Activated CD4-positive, alpha-beta T cell treated with anti-CD3 and anti-CD28 coated beads, Interleukin-2, amount 10 ng/mL, durations not matched to agents 24 days and 14 days (primary cell): ENCODE measurements around the gene SMURF1. TPM values are rescaled to one million over a fixed set of nuclear protein-coding genes. Genes with fewer than 3 reads are reported as not detected.

Source experiments
- DNase-seq: peaks from one replicate; pipeline ENCODE4 v3.0.0; 2022
- H3K27ac Mint-ChIP-seq: one replicate; pipeline ENCODE4 v1.8.0; 2022; ENCODE audit warnings: mild to moderate bottlenecking, mixed read lengths
- H3K27me3 Mint-ChIP-seq: one replicate; pipeline ENCODE4 v1.8.0; 2022; ENCODE audit warnings: mixed read lengths
- H3K36me3 Mint-ChIP-seq: one replicate; pipeline ENCODE4 v1.8.0; 2022; ENCODE audit warnings: low read depth, mild to moderate bottlenecking, mixed read lengths
- H3K4me1 Mint-ChIP-seq: one replicate; pipeline ENCODE4 v1.8.0; 2021; ENCODE audit warnings: mixed read lengths
- H3K4me3 Mint-ChIP-seq: one replicate; pipeline ENCODE4 v1.8.0; 2022; ENCODE audit warnings: mild to moderate bottlenecking, moderate library complexity, mixed read lengths
- H3K9me3 Mint-ChIP-seq: one replicate; pipeline ENCODE4 v1.8.0; 2021; ENCODE audit warnings: mixed read lengths
- intact Hi-C: fragments of 100-400 bp; cut with micrococcal nuclease; formaldehyde crosslinking; loops from one replicate; pipeline ENCODE4 v1.15.1; 2023
- total RNA-seq: library from RNA; stranded (reverse); gene quantifications from 2 replicates; pipeline ENCODE4 v1.2.3, GENCODE V29; 2022

Gene SMURF1
- total RNA-seq, 1 donor from 2014 or later, result 12.5 TPM

DNA sequence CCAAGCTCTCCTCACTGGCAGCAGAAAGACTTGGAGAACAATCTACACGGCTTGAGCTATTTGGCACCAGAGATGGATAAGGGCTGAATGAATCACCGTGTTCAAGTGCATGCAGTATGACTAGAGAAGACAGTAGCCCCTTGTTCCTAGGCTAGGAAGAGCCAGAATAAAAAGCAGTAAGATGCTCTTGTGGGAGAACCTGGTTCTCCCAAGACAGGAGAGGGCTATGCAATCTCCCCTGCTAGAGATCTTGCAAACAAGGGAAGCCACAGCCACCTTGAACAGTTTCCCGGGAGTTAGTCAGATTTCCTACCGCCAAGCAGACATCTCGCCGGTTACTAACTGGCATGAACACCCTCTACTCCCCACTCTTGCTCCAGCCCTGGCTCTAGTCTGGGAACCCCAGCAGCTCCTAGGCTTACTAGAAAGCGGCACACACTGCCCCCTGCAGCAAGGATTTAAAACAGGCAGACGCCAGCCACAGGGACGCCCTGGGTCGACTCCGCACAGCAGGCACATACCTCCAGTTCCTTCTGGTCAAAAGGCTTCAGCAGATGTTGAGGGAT lies 107.3 kb downstream of the SMURF1 start:
- intact Hi-C loops, result no loop called here
- no peak for DNase-seq
- H3K4me3 Mint-ChIP-seq, result no peak overlapping the region
- no peaks in the 10 kb centered on the region for H3K27me3 Mint-ChIP-seq
- no peaks in the 10 kb centered on the region for H3K4me1 Mint-ChIP-seq
- no peaks in the 10 kb centered on the region for H3K9me3 Mint-ChIP-seq
- H3K36me3 Mint-ChIP-seq, result peaks cover 56% of the 10 kb centered on the region
- no peak overlapping the region for H3K27ac Mint-ChIP-seq

DNA sequence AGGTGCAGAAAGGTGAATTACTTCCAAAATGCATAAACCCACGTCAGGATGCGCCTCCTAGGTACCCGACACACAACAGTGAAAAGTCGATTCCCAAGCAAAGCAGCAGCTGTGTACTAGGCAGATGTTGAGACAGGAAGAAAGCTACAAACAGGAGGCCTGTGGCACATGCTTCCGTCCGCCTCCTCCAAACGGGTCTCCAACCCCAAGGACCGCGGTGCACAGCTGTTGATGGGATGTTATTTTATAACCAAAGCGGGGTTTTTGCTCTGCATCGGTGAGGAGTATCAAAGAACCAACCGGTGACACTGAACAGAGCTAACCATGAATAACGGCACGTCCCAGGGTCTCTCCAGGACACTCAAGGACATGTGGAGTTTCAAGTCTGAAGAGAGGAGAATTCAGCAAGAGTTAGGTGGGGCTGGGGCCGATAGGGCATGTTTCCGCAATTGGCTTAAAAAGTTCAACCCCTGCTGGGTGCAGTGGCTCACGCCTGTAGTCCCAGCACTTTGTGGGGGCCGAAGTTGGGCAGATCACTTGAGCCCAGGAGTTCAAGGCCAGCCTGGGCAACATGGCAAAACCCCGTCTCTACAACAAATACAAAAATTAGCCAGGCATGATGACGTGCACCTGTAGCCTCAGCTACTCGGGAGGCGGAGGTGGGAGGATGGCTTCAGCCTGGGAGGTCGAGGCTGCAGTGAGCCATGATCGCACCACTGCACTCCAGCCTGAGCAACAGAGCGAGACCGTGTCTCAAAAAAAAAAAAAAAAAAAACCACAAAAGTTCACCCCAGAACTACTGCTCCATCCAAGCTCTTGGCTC lies 108.0 kb downstream of the SMURF1 start:
- no peak overlapping the region for H3K27ac Mint-ChIP-seq
- intact Hi-C loops, result no loop called here
- H3K36me3 Mint-ChIP-seq, result peaks cover 55% of the 10 kb centered on the region
- no peaks in the 10 kb centered on the region for H3K9me3 Mint-ChIP-seq
- H3K4me1 Mint-ChIP-seq, result no peaks in the 10 kb centered on the region
- H3K27me3 Mint-ChIP-seq, result no peaks in the 10 kb centered on the region
- no peak overlapping the region for H3K4me3 Mint-ChIP-seq
- no peak for DNase-seq

DNA sequence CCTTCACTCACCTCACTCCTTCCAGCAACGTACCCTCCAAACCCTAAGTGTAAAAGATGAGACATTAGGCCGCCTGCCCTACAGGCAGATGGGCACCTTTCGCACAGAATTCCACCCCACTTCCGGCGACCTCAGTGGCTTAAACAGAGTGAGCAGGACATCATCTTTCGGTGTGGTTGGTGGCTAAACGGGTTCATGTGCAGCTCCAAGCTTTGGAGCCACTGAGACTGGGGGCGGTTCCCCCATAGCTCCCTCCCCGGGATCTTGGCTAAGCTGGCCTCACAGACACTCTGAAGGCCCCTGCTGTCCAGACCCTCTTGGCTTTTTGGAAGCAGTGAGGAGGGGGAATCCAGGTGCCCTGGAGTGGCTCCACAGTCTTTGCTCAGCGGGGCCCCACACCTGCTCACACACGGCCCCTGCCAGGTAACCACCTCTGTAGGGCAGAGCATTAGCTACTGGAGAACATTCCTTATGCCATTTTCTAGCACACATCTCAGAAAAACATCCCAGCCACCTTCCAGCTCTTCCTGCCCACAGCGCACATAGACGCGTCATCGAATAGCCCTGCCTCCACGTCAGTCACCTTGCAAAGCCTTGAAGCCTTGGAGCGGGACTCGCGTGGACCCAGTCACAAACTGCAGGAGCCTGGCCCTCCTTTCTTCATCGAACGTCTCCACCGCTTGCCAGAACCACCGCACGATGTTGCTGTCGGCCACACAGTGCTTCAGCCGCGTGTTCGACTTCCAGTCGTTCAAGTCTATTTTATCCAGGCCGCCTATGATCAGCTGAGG lies 108.8 kb downstream of the SMURF1 start:
- no peak overlapping the region for H3K27ac Mint-ChIP-seq
- no peaks in the 10 kb centered on the region for H3K4me1 Mint-ChIP-seq
- intact Hi-C loops, result no loop called here
- H3K4me3 Mint-ChIP-seq, result no peak overlapping the region
- no peaks in the 10 kb centered on the region for H3K27me3 Mint-ChIP-seq
- no peak for DNase-seq
- H3K36me3 Mint-ChIP-seq, result peaks cover 52% of the 10 kb centered on the region
- H3K9me3 Mint-ChIP-seq, result no peaks in the 10 kb centered on the region

- Mint-ChIP-seq H3K36me3 (peaks cover 51% of the 10 kb centered on the region), H3K27me3 (no peaks in the 10 kb centered on the region), H3K4me1 (peaks cover 2% of the 10 kb centered on the region), H3K9me3 (no peaks in the 10 kb centered on the region), H3K27ac (no peak overlapping the region), H3K4me3 (no peak overlapping the region)
- intact Hi-C loops, result no loop called here
- no peak for DNase-seq
These were observed 110.1 kb downstream of the SMURF1 start for GRCh38 chr7:99033765-99034164.

- Mint-ChIP-seq H3K27ac (no peak overlapping the region), H3K4me3 (no peak overlapping the region), H3K36me3 (peaks cover 48% of the 10 kb centered on the region), H3K9me3 (no peaks in the 10 kb centered on the region), H3K27me3 (no peaks in the 10 kb centered on the region), H3K4me1 (peaks cover 2% of the 10 kb centered on the region)
- DNase-seq, result no peak
- intact Hi-C loops, result no loop called here
These were observed 111.0 kb downstream of the SMURF1 start for GRCh38 chr7:99032928-99033327.

- Mint-ChIP-seq H3K4me1 (peaks cover 3% of the 10 kb centered on the region), H3K9me3 (no peaks in the 10 kb centered on the region), H3K4me3 (no peak overlapping the region), H3K27me3 (no peaks in the 10 kb centered on the region), H3K27ac (no peak overlapping the region), H3K36me3 (peaks cover 41% of the 10 kb centered on the region)
- DNase-seq, result no peak
- intact Hi-C loops, result no loop called here
These were observed 112.4 kb downstream of the SMURF1 start for GRCh38 chr7:99031496-99031895.

DNA sequence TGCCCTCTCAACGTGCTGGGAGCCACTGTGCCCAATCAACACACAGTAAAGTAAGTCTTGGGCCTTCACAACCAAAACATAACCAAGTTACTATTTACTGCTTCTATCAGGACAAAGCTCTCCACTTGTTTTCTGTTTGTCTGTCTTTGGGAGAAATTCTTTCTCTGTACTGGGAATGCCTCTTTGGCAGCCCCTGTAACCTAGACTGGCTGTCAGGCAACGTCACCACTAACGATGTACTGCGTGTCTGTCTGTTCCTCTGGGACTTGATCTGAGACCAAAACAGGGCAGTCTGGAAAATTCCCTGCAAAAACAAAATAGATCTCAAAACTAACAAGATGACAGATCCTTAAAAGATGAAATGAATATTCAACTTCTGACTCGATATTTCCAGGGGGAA lies 113.0 kb downstream of the SMURF1 start:
- intact Hi-C loops, result no loop called here
- no peak for DNase-seq
- no peaks in the 10 kb centered on the region for H3K27me3 Mint-ChIP-seq
- peaks cover 40% of the 10 kb centered on the region for H3K36me3 Mint-ChIP-seq
- no peak overlapping the region for H3K27ac Mint-ChIP-seq
- peaks cover 3% of the 10 kb centered on the region for H3K4me1 Mint-ChIP-seq
- no peak overlapping the region for H3K4me3 Mint-ChIP-seq
- H3K9me3 Mint-ChIP-seq, result no peaks in the 10 kb centered on the region

GRCh38 chr7:99030457-99030856 lies 113.5 kb downstream of the SMURF1 start:
- peaks cover 3% of the 10 kb centered on the region for H3K4me1 Mint-ChIP-seq
- H3K4me3 Mint-ChIP-seq, result no peak overlapping the region
- no peak for DNase-seq
- peaks cover 37% of the 10 kb centered on the region for H3K36me3 Mint-ChIP-seq
- no peak overlapping the region for H3K27ac Mint-ChIP-seq
- no peaks in the 10 kb centered on the region for H3K9me3 Mint-ChIP-seq
- no peaks in the 10 kb centered on the region for H3K27me3 Mint-ChIP-seq
- intact Hi-C loops, result no loop called here

DNA sequence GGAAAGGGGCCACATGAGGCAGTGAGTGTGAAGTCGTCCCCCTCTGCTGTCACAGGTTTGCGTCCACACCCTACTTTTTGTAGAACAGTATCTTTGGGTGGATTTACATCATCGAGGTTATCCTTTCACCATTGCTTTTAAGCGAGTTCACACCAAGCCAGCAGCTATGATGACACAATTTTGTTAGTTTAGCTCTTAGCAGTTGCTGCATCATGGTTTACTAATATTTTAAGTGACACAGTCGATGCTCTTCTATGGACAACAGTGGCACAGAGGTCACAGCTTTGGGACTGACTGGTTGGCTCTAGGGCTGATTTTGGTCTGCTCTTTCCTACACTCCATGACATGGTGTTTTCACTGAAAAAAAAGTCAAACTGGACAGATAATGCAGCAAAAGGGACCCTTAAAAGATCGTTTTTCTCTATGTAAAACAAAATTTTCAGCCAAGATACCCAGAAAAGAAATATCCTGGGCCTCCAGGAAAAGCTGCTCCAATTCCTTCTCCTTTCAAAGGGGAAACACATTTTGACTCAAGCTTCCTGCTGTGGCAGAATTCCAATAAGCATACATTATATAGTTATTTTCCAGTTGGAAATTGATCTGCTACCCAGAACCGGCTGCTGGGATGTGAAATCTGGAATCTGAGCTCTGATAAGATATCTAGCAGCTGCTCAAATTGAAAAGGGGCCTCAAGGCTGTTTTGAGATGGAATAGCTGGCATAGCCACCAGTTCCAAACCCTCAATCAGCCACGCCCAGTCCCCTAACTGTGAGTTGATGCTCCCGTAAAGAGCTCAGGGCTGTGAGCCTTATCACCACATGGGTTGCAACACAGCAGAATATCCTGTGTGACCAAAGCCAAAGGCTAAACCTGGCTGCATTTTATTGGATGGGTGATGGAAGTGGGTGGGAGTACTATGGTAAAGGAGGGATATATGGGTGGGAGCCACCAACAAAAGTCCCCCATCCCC lies 114.2 kb downstream of the SMURF1 start:
- peak overlapping the region; percentile 8 for H3K27ac Mint-ChIP-seq
- intact Hi-C loops, result no loop called here
- H3K4me3 Mint-ChIP-seq, result no peak overlapping the region
- H3K27me3 Mint-ChIP-seq, result no peaks in the 10 kb centered on the region
- H3K4me1 Mint-ChIP-seq, result peaks cover 3% of the 10 kb centered on the region
- no peaks in the 10 kb centered on the region for H3K9me3 Mint-ChIP-seq
- no peak for DNase-seq
- peaks cover 33% of the 10 kb centered on the region for H3K36me3 Mint-ChIP-seq

DNA sequence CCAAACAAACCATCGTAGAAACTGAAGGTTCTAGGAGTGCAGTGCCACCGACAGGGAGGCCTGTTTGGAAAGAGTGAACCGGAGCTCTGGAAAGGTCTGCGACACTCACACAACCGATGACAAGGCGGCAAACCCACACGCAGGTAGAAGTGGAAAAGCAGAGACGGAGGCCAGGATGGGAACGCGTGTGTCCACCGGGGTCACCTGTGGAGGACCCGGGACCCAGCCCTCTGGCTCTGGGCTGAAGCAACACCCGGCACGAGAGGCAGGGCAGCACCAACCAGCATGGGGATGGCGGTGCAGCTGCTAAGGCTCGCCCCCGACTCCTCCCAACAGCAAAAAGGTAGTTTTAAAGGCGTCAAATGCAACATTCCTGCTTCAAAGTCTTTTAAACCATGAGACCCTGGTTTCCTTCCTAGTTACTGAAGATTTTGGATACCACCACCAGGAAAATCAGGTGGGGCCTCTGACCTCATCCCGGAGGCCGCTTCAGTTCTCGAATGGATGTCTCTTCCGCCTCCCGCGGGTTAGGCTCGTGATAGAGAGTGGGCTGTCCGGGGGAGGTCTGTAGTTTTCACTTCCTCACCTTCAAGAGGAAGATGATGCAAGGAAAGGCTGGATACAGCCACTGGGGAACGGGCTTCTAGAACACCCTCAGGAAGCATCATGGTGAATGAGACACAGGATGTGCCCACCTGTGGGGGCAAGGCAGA lies 115.5 kb downstream of the SMURF1 start:
- no peak for DNase-seq
- H3K4me1 Mint-ChIP-seq, result peaks cover 3% of the 10 kb centered on the region
- peaks cover 30% of the 10 kb centered on the region for H3K36me3 Mint-ChIP-seq
- peak overlapping the region; percentile 76 for H3K27ac Mint-ChIP-seq
- H3K9me3 Mint-ChIP-seq, result no peaks in the 10 kb centered on the region
- intact Hi-C loops, result no loop called here
- no peak overlapping the region for H3K4me3 Mint-ChIP-seq
- no peaks in the 10 kb centered on the region for H3K27me3 Mint-ChIP-seq

DNA sequence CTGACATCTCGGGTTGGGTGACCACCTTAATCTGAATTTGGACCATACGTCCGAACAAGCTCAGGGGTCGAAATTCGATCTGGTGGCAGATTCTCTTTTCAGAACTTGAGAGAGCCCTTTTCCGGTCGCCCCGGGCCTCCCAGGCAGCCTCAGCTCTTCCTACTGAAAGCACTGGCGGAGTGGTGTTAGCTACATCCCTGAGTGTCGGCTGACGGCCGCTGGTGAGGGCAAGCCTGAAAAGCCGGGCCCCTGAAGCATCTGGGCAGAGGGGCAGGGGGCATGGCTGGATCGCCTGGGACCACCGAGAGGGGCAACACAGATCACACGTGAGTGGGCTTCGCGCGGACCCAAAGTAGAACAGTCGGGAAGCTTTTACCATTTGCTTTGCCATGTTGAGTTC lies 116.1 kb downstream of the SMURF1 start:
- H3K36me3 Mint-ChIP-seq, result peaks cover 33% of the 10 kb centered on the region
- intact Hi-C loops, result no loop called here
- no peak overlapping the region for H3K4me3 Mint-ChIP-seq
- no peaks in the 10 kb centered on the region for H3K27me3 Mint-ChIP-seq
- no peak overlapping the region for H3K27ac Mint-ChIP-seq
- no peak for DNase-seq
- H3K4me1 Mint-ChIP-seq, result peaks cover 3% of the 10 kb centered on the region
- no peaks in the 10 kb centered on the region for H3K9me3 Mint-ChIP-seq

DNA sequence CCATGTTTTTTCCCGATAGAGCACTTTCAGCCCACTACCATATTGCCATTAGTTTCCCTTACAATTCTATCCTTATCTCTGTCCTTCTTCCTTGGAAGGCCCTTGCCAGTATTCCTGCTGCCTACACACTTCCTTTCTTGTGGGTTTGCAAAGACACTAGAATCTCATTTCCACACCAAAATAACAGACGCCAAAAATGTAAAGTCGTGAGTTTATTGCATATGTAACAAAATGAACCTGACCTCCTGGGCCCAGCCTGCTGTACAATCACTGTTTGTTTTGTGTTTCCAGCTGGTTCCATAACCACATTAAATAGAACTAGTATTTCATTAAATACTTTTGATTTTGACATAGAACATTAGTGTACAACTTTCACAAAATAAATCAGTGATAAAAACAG lies 116.7 kb downstream of the SMURF1 start:
- H3K4me3 Mint-ChIP-seq, result no peak overlapping the region
- H3K27ac Mint-ChIP-seq, result peak overlapping the region; percentile 74
- H3K27me3 Mint-ChIP-seq, result no peaks in the 10 kb centered on the region
- intact Hi-C loops, result no loop called here
- H3K36me3 Mint-ChIP-seq, result peaks cover 30% of the 10 kb centered on the region
- H3K9me3 Mint-ChIP-seq, result no peaks in the 10 kb centered on the region
- DNase-seq, result no peak
- H3K4me1 Mint-ChIP-seq, result peaks cover 3% of the 10 kb centered on the region

GRCh38 chr7:99024066-99024465 lies 119.8 kb downstream of the SMURF1 start:
- Mint-ChIP-seq H3K27ac (no peak overlapping the region), H3K36me3 (peaks cover 34% of the 10 kb centered on the region), H3K4me3 (no peak overlapping the region)

More at GRCh38 chr7:99024066-99024465, 119.8 kb downstream of the SMURF1 start:
- H3K4me1 Mint-ChIP-seq, result peaks cover 2% of the 10 kb centered on the region
- intact Hi-C loops, result no loop called here
- H3K27me3 Mint-ChIP-seq, result no peaks in the 10 kb centered on the region
- no peak for DNase-seq
- H3K9me3 Mint-ChIP-seq, result no peaks in the 10 kb centered on the region
